Right lobe of liver (tissue), 6 donors: Measurements from ENCODE around the gene RFESD. TPM values are rescaled to one million over a fixed set of nuclear protein-coding genes. Genes with fewer than 3 reads are reported as not detected.

Experiments
- ATAC-seq, 4 donors: fragments of 200-7000 bp; cut with Tn5 transposase; one replicate each; pipeline ENCODE4 v1.9.1; 2020; ENCODE audit warnings: mild to moderate bottlenecking in 4 of 4, moderate library complexity in 4 of 4
- DNase-seq, 3 donors: peaks; one replicate each; pipeline ENCODE4 v3.0.0-alpha.2; 2020
- H3K27ac ChIP-seq, 3 donors: fragments of 200-600 bp; one replicate each; pipeline ENCODE4 v1.8.0; 2022
- H3K27me3 ChIP-seq, 2 donors: fragments of 200-600 bp; one replicate each; pipeline ENCODE4 v1.8.0; 2022
- H3K36me3 ChIP-seq, 4 donors: fragments of 200-600 bp; sonication (generic) in 1 of 4; one replicate each; pipeline versions ENCODE4 v1.5.1 to v1.8.0; 2017 to 2022; ENCODE audit warnings: control low read depth in 1 of 4
- H3K4me1 ChIP-seq, 4 donors: fragments of 200-600 bp; sonication (generic) in 1 of 4; one replicate each; pipeline versions ENCODE4 v1.5.1 to v1.8.0; 2017 to 2022; ENCODE audit warnings: control low read depth in 1 of 4
- H3K4me3 ChIP-seq, 3 donors: fragments of 200-600 bp; one replicate each; pipeline ENCODE4 v1.8.0; 2022
- H3K9me3 ChIP-seq, 4 donors: fragments of 200-600 bp; sonication (generic) in 1 of 4; one replicate each; pipeline versions ENCODE4 v1.5.1 to v1.8.0; 2017 to 2022; ENCODE audit warnings: control low read depth in 1 of 4
- CTCF ChIP-seq, 4 donors: fragments of 200-600 bp in 3 of 4; fragments of 450-650 bp in 1 of 4; IDR thresholded peaks; one replicate each; pipeline versions ENCODE4 v1.5.1 to v1.8.0; 2016 to 2022; ENCODE audit warnings: antibody characterized with exemption in 4 of 4, mild to moderate bottlenecking in 2 of 4
- POLR2A ChIP-seq: fragments of 450-650 bp; IDR thresholded peaks from one replicate; pipeline ENCODE4 v1.6.1; 2017; ENCODE audit warnings: antibody characterized with exemption, mild to moderate bottlenecking
- WGBS: methylation state at CpG from one replicate; pipeline ENCODE4 v1.1.6; 2018; ENCODE audit warnings: low coverage, low lambda C conversion rate; ENCODE audit not compliant: insufficient coverage; ENCODE audit errors: missing lambda C conversion rate; 5-methylcytosine and 5-hydroxymethylcytosine counted together
- intact Hi-C, 2 donors: fragments of 100-400 bp; cut with DNase I; formaldehyde crosslinking; loops; one replicate each; pipeline versions ENCODE4 v1.11.2 to v1.14.1; 2022
- total RNA-seq, 6 experiments: library from RNA; depleted of rRNA in 2 of 6; stranded (reverse); fragments of >200 nt in 2 of 6; fragmentation: NEBNext Ultra II Directional in 3 of 6; extraction: Animal tissue kit (Norgen Biotek cat#: 25700) in 3 of 6; gene quantifications; one replicate each; pipeline versions ENCODE4 v1.1.0 to v1.2.4, GENCODE V29; 2016 to 2023
- donor health status: DM: no; HTN: yes; CAD: no.
- donor health status: DM: no; HTN: no; CAD: no.
- donor health status: DM: no; HTN: no; CAD: no.
- donor health status: DM: no; HTN: yes; CAD: no.
- donor health status: DM: no; HTN: yes; CAD: no.

RFESD gene
- total RNA-seq, 6 experiments from 2014 or later = 0.56 to 2.2 (median 1.6) TPM

GRCh38 chr5:95667678-95668077 lies 21.1 kb downstream of the RFESD start:
- Histone ChIP-seq H3K27ac (no peak overlapping the region), H3K9me3 (no peaks in the 10 kb centered on the region), H3K27me3 (no peaks in the 10 kb centered on the region), H3K36me3 (no peaks in the 10 kb centered on the region), H3K4me3 (no peak overlapping the region), H3K4me1 (peaks cover 0 to 12% (median 0%) of the 10 kb centered on the region in 4 donors)
- TF ChIP-seq CTCF (IDR thresholded peaks at IDR 0.05) (no peak), POLR2A (no peak)
- DNase-seq (no peak), ATAC-seq (no peak)
- intact Hi-C loops = loop anchor here in 1 of 2 donors (10.0 kb wide), 1 partner anchor 177 kb away; no protein-coding TSS in a partner anchor

- TF ChIP-seq CTCF (IDR thresholded peaks at IDR 0.05) = no peak
- TF ChIP-seq POLR2A = no peak
- Histone ChIP-seq H3K4me1 (peaks cover 0 to 16% (median 0%) of the 10 kb centered on the region in 4 donors), H3K36me3 (no peaks in the 10 kb centered on the region), H3K4me3 (no peak overlapping the region), H3K27me3 (no peaks in the 10 kb centered on the region), H3K9me3 (no peaks in the 10 kb centered on the region), H3K27ac (no peak overlapping the region)
- ATAC-seq (no peak), DNase-seq (no peak)
- intact Hi-C loops = loop anchor here in 1 of 2 donors (10.0 kb wide), 1 partner anchor 177 kb away; no protein-coding TSS in a partner anchor
Measured at GRCh38 chr5:95668216-95668615, 21.6 kb downstream of the RFESD start.

GRCh38 chr5:95668728-95669127 lies 22.2 kb downstream of the RFESD start:
- DNase-seq (no peak), ATAC-seq (no peak)
- Histone ChIP-seq H3K4me1 (peaks cover 0 to 16% (median 0%) of the 10 kb centered on the region in 4 donors), H3K36me3 (no peaks in the 10 kb centered on the region), H3K4me3 (no peak overlapping the region), H3K27ac (no peak overlapping the region), H3K27me3 (no peaks in the 10 kb centered on the region), H3K9me3 (no peaks in the 10 kb centered on the region)
- TF ChIP-seq POLR2A (no peak), CTCF (IDR thresholded peaks at IDR 0.05) (no peak)
- intact Hi-C loops = loop anchor here in 1 of 2 donors (10.0 kb wide), 1 partner anchor 176 kb away; no protein-coding TSS in a partner anchor
- 53% methylated on average over 1 of the region's 1 CpG for WGBS

- intact Hi-C loops = loop anchor here in 1 of 2 donors (10.0 kb wide), 1 partner anchor 175 kb away; no protein-coding TSS in a partner anchor
- peak overlapping the region in 1 of 3 donors; percentile 34 for H3K27ac ChIP-seq
- peak; percentile 56 to 81 (median 62) for DNase-seq
Measured at GRCh38 chr5:95669540-95669939, 23.0 kb downstream of the RFESD start.

More at GRCh38 chr5:95669540-95669939, 23.0 kb downstream of the RFESD start:
- no peak for TF ChIP-seq POLR2A
- no peak for TF ChIP-seq CTCF (IDR thresholded peaks at IDR 0.05)
- peak; percentile 89 to 92 (median 92) for ATAC-seq
- 30% methylated on average over 4 of the region's 4 CpGs for WGBS
- no peaks in the 10 kb centered on the region for H3K9me3 ChIP-seq
- H3K27me3 ChIP-seq = no peaks in the 10 kb centered on the region
- peaks cover 0 to 12% (median 0%) of the 10 kb centered on the region in 4 donors for H3K4me1 ChIP-seq
- H3K36me3 ChIP-seq = no peaks in the 10 kb centered on the region
- H3K4me3 ChIP-seq = no peak overlapping the region
